Muscle of leg (tissue), 11 donors: ENCODE results near the gene PEX5L. TPM values are rescaled to one million over a fixed set of nuclear protein-coding genes. Genes with fewer than 3 reads are reported as not detected.

Experiments used
- DNase-seq: peaks from one replicate; pipeline ENCODE4 v3.0.0; 2013
- H3K27ac ChIP-seq: one replicate; pipeline ENCODE4 v1.5.1; 2013; ENCODE audit warnings: mild to moderate bottlenecking, low read length, control low read depth
- H3K27me3 ChIP-seq: one replicate; pipeline ENCODE4 v1.6.1; 2013; ENCODE audit warnings: low read length; ENCODE audit not compliant: control insufficient read depth, insufficient read depth
- H3K36me3 ChIP-seq: one replicate; pipeline ENCODE4 v1.6.1; 2013; ENCODE audit warnings: low read length; ENCODE audit not compliant: control insufficient read depth, insufficient read depth
- H3K4me1 ChIP-seq: one replicate; pipeline ENCODE4 v1.6.1; 2013; ENCODE audit warnings: low read length; ENCODE audit not compliant: control insufficient read depth, insufficient read depth
- H3K4me3 ChIP-seq: one replicate; pipeline ENCODE4 v1.5.1; 2013; ENCODE audit warnings: low read length, control low read depth
- H3K9me3 ChIP-seq: replicated peaks from 2 replicates; pipeline ENCODE4 v1.6.1; 2013; ENCODE audit warnings: low read depth, low read length; ENCODE audit not compliant: control insufficient read depth
- WGBS: methylation state at CpG from one replicate; pipeline ENCODE4 v1.1.5; 2013; ENCODE audit warnings: missing lambda C conversion rate; ENCODE audit not compliant: insufficient coverage; 5-methylcytosine and 5-hydroxymethylcytosine counted together
- polyA plus RNA-seq, 8 donors: library from polyadenylated mRNA; unstranded; fragments of 120-200 nt; gene quantifications; one replicate each; pipeline versions ENCODE4 v1.2.1 to v1.2.3, GENCODE V29; 2013; ENCODE audit warnings: inconsistent platforms in 1 of 8, low replicate concordance in 1 of 8; ENCODE audit not compliant: insufficient read length in 8 of 8, insufficient read depth in 1 of 8
- total RNA-seq: library from RNA; stranded (reverse); fragments of 120-200 nt; gene quantifications from one replicate; pipeline ENCODE4 v1.2.4, GENCODE V29; 2013

The PEX5L gene
- total and polyA plus RNA-seq, 9 donors = 0.06 to 0.32 (median 0.18) TPM; not detected in 1

- H3K4me1 ChIP-seq = peaks cover 3% of the 10 kb centered on the region
- H3K36me3 ChIP-seq = no peaks in the 10 kb centered on the region
- no CpG with 5 or more reads among the region's 2 CpGs for WGBS
- H3K27me3 ChIP-seq = no peaks in the 10 kb centered on the region
- H3K4me3 ChIP-seq = no peak overlapping the region
- H3K27ac ChIP-seq = no peak overlapping the region
- no peaks in the 10 kb centered on the region for H3K9me3 ChIP-seq
- DNase-seq = no peak
Observed at GRCh38 chr3:179885950-179886349, 150.8 kb downstream of the PEX5L start.

GRCh38 chr3:179884136-179884535, 152.6 kb downstream of the PEX5L start:
- WGBS = no CpG with 5 or more reads among the region's 1 CpG
- no peak overlapping the region for H3K27ac ChIP-seq
- no peak for DNase-seq

GRCh38 chr3:179882292-179882691, 154.4 kb downstream of the PEX5L start:
- Histone ChIP-seq H3K27ac (no peak overlapping the region), H3K36me3 (no peaks in the 10 kb centered on the region), H3K4me1 (peaks cover 3% of the 10 kb centered on the region), H3K27me3 (no peaks in the 10 kb centered on the region), H3K4me3 (no peak overlapping the region), H3K9me3 (no peaks in the 10 kb centered on the region)
- DNase-seq = peak; percentile 33
- WGBS = no CpG with 5 or more reads among the region's 2 CpGs

More at GRCh38 chr3:179884136-179884535, 152.6 kb downstream of the PEX5L start:
- Histone ChIP-seq H3K4me1 (peaks cover 3% of the 10 kb centered on the region), H3K27me3 (no peaks in the 10 kb centered on the region), H3K9me3 (no peaks in the 10 kb centered on the region), H3K36me3 (no peaks in the 10 kb centered on the region), H3K4me3 (no peak overlapping the region)

GRCh38 chr3:179881791-179882190, 154.9 kb downstream of the PEX5L start:
- Histone ChIP-seq H3K36me3 (no peaks in the 10 kb centered on the region), H3K27me3 (no peaks in the 10 kb centered on the region), H3K4me3 (no peak overlapping the region), H3K27ac (no peak overlapping the region), H3K9me3 (no peaks in the 10 kb centered on the region), H3K4me1 (peaks cover 3% of the 10 kb centered on the region)
- peak; percentile 33 for DNase-seq
- no CpG with 5 or more reads among the region's 2 CpGs for WGBS

- no peaks in the 10 kb centered on the region for H3K36me3 ChIP-seq
- 20% methylated on average over 2 of the region's 4 CpGs for WGBS
- H3K4me1 ChIP-seq = peaks cover 3% of the 10 kb centered on the region
- H3K4me3 ChIP-seq = no peak overlapping the region
- no peaks in the 10 kb centered on the region for H3K27me3 ChIP-seq
- no peaks in the 10 kb centered on the region for H3K9me3 ChIP-seq
- H3K27ac ChIP-seq = no peak overlapping the region
- no peak for DNase-seq
Observed at GRCh38 chr3:179880868-179881267, 155.9 kb downstream of the PEX5L start.

- no peaks in the 10 kb centered on the region for H3K36me3 ChIP-seq
- no peak overlapping the region for H3K4me3 ChIP-seq
- H3K4me1 ChIP-seq = no peaks in the 10 kb centered on the region
- no peak for DNase-seq
- no peak overlapping the region for H3K27ac ChIP-seq
- WGBS = no CpG with 5 or more reads among the region's 3 CpGs
- H3K9me3 ChIP-seq = no peaks in the 10 kb centered on the region
- no peaks in the 10 kb centered on the region for H3K27me3 ChIP-seq
Observed at GRCh38 chr3:179876440-179876839, 160.3 kb downstream of the PEX5L start.

GRCh38 chr3:179872842-179873241, 163.9 kb downstream of the PEX5L start:
- Histone ChIP-seq H3K36me3 (no peaks in the 10 kb centered on the region), H3K9me3 (no peaks in the 10 kb centered on the region), H3K4me1 (no peaks in the 10 kb centered on the region), H3K27me3 (no peaks in the 10 kb centered on the region), H3K27ac (no peak overlapping the region), H3K4me3 (no peak overlapping the region)
- no peak for DNase-seq
- WGBS = no CpG with 5 or more reads among the region's 5 CpGs

GRCh38 chr3:179871782-179872181, 165.0 kb downstream of the PEX5L start:
- Histone ChIP-seq H3K27ac (no peak overlapping the region), H3K9me3 (no peaks in the 10 kb centered on the region), H3K27me3 (no peaks in the 10 kb centered on the region), H3K4me1 (no peaks in the 10 kb centered on the region), H3K36me3 (no peaks in the 10 kb centered on the region), H3K4me3 (no peak overlapping the region)
- DNase-seq = no peak
- WGBS = 100% methylated on average over 1 of the region's 4 CpGs

- Histone ChIP-seq H3K4me1 (no peaks in the 10 kb centered on the region), H3K36me3 (no peaks in the 10 kb centered on the region), H3K27me3 (no peaks in the 10 kb centered on the region), H3K9me3 (no peaks in the 10 kb centered on the region), H3K4me3 (no peak overlapping the region), H3K27ac (no peak overlapping the region)
- DNase-seq = no peak
- WGBS = 60% methylated on average over 1 of the region's 5 CpGs
Observed at GRCh38 chr3:179868715-179869114, 168.0 kb downstream of the PEX5L start.

GRCh38 chr3:179867961-179868360, 168.8 kb downstream of the PEX5L start:
- DNase-seq = no peak
- Histone ChIP-seq H3K27me3 (no peaks in the 10 kb centered on the region), H3K36me3 (no peaks in the 10 kb centered on the region), H3K4me3 (no peak overlapping the region), H3K27ac (no peak overlapping the region), H3K4me1 (no peaks in the 10 kb centered on the region), H3K9me3 (no peaks in the 10 kb centered on the region)
- 100% methylated on average over 1 of the region's 1 CpG for WGBS

GRCh38 chr3:179865861-179866505, 170.8 kb downstream of the PEX5L start:
- Histone ChIP-seq H3K4me1 (no peaks in the 10 kb centered on the region), H3K27me3 (no peaks in the 10 kb centered on the region), H3K36me3 (no peaks in the 10 kb centered on the region), H3K27ac (no peak overlapping the region), H3K9me3 (no peaks in the 10 kb centered on the region), H3K4me3 (no peak overlapping the region)
- WGBS = no CpG with 5 or more reads among the region's 5 CpGs
- no peak for DNase-seq
